ENCODE results near the gene SLC35F1.
"Not testable (repeated sequence)": the region's sequence is repeated elsewhere in the genome, so short reads cannot be mapped to it uniquely, and the experiment has no call there.

Gene SLC35F1

GRCh38 chr6:117906958-117907600 lies at the start of gene SLC35F1:
Gene SLC35F1 (plus strand): TSS chr6:117907264.
- H3K4me3 ChIP-seq (ENCODE audit: low read depth, low read length): peak within 1 kb of the TSS; percentile 60

- H3K4me3 ChIP-seq (ENCODE audit: low read depth, low read length): not testable (repeated sequence)
Measured at GRCh38 chr6:117858601-117859000, 48.5 kb upstream of the SLC35F1 start.

GRCh38 chr6:117861545-117861944 lies 45.5 kb upstream of the SLC35F1 start:
- no peak overlapping the region for H3K4me3 ChIP-seq (ENCODE audit: low read depth, low read length)

- no peak overlapping the region for H3K4me3 ChIP-seq (ENCODE audit: low read depth, low read length)
Measured at GRCh38 chr6:117866561-117866960, 40.5 kb upstream of the SLC35F1 start.

GRCh38 chr6:117870486-117871242 lies 36.4 kb upstream of the SLC35F1 start:
- no peak overlapping the region for H3K4me3 ChIP-seq (ENCODE audit: low read depth, low read length)

GRCh38 chr6:117880824-117881223 lies 26.2 kb upstream of the SLC35F1 start:
- no peak overlapping the region for H3K4me3 ChIP-seq (ENCODE audit: low read depth, low read length)

- H3K4me3 ChIP-seq (ENCODE audit: low read depth, low read length): no peak overlapping the region
Measured at GRCh38 chr6:117890172-117890571, 16.9 kb upstream of the SLC35F1 start.

GRCh38 chr6:117906507-117906957 lies 532 bp upstream of the SLC35F1 start:
- peak overlapping the region; percentile 57 for H3K4me3 ChIP-seq (ENCODE audit: low read depth, low read length)

- peak overlapping the region; percentile 60 for H3K4me3 ChIP-seq (ENCODE audit: low read depth, low read length)
Measured at GRCh38 chr6:117907601-117908245, 659 bp downstream of the SLC35F1 start.

GRCh38 chr6:117908246-117909068 lies 1.4 kb downstream of the SLC35F1 start:
- peak overlapping the region; percentile 60 for H3K4me3 ChIP-seq (ENCODE audit: low read depth, low read length)

- H3K4me3 ChIP-seq (ENCODE audit: low read depth, low read length): no peak overlapping the region
Measured at GRCh38 chr6:117909638-117910037, 2.6 kb downstream of the SLC35F1 start.

- no peak overlapping the region for H3K4me3 ChIP-seq (ENCODE audit: low read depth, low read length)
Measured at GRCh38 chr6:117910549-117910948, 3.5 kb downstream of the SLC35F1 start.

GRCh38 chr6:117911150-117911549 lies 4.1 kb downstream of the SLC35F1 start:
- no peak overlapping the region for H3K4me3 ChIP-seq (ENCODE audit: low read depth, low read length)

- no peak overlapping the region for H3K4me3 ChIP-seq (ENCODE audit: low read depth, low read length)
Measured at GRCh38 chr6:117911660-117912059, 4.6 kb downstream of the SLC35F1 start.

GRCh38 chr6:117915846-117916245 lies 8.8 kb downstream of the SLC35F1 start:
- H3K4me3 ChIP-seq (ENCODE audit: low read depth, low read length): no peak overlapping the region

GRCh38 chr6:117916483-117916882 lies 9.4 kb downstream of the SLC35F1 start:
- H3K4me3 ChIP-seq (ENCODE audit: low read depth, low read length): no peak overlapping the region

- H3K4me3 ChIP-seq (ENCODE audit: low read depth, low read length): no peak overlapping the region
Measured at GRCh38 chr6:117917176-117917575, 10.1 kb downstream of the SLC35F1 start.

- no peak overlapping the region for H3K4me3 ChIP-seq (ENCODE audit: low read depth, low read length)
Measured at GRCh38 chr6:117918454-117918853, 11.4 kb downstream of the SLC35F1 start.

GRCh38 chr6:117919275-117919674 lies 12.2 kb downstream of the SLC35F1 start:
- no peak overlapping the region for H3K4me3 ChIP-seq (ENCODE audit: low read depth, low read length)

GRCh38 chr6:117919775-117920729 lies 13.0 kb downstream of the SLC35F1 start:
- peak overlapping the region; percentile 34 for H3K4me3 ChIP-seq (ENCODE audit: low read depth, low read length)
